ENCODE measurements around the gene ZMYND11. TPM values are rescaled to one million over a fixed set of nuclear protein-coding genes. Genes with fewer than 3 reads are reported as not detected.

Gene ZMYND11
- total RNA-seq, 1 experiment from 2014 or later = 37.5 TPM

DNA sequence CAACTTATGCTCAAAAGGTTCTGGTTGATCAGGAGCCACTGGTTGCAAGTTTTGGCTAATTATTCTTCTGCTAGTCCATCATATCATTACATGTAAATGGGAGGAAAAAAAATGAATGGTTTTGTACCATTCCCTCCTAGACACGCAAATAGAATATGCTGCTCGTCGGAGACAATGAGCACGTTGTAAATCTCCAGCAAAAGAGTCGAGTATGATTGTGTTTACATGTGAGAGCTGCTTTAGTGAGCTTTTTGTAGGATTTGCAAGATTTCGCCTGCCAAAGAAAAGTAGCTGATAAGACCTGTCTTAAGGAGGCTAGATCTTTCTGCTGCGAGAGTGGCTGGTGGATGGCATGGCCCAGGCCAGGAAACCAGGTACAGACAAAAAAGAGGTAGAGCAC lies 109.0 kb downstream of the ZMYND11 start:
- no peak for ATAC-seq
- intact Hi-C loops (cut with micrococcal nuclease; ENCODE audit: unreplicated experiment) = no loop called here
- Histone ChIP-seq H3K9me3 (ENCODE audit: control insufficient read depth, insufficient read depth, low read depth, low read length) (no peaks in the 10 kb centered on the region), H3K4me3 (ENCODE audit: low read depth in 2 of 2, low read length in 2 of 2) (no peak overlapping the region), H3K4me1 (ENCODE audit: control insufficient read depth, insufficient read depth, low read length) (no peaks in the 10 kb centered on the region), H3K36me3 (ENCODE audit: control insufficient read depth, insufficient read depth, low read length) (peaks cover 7% of the 10 kb centered on the region; the same call in 1 of the 2 replicates), H3K27me3 (ENCODE audit: control insufficient read depth, insufficient read depth, low read length) (no peaks in the 10 kb centered on the region), H3K27ac (ENCODE audit: low read length) (no peak overlapping the region)
- CTCF ChIA-PET = no interaction called here
- TF ChIP-seq, protein P1, sequence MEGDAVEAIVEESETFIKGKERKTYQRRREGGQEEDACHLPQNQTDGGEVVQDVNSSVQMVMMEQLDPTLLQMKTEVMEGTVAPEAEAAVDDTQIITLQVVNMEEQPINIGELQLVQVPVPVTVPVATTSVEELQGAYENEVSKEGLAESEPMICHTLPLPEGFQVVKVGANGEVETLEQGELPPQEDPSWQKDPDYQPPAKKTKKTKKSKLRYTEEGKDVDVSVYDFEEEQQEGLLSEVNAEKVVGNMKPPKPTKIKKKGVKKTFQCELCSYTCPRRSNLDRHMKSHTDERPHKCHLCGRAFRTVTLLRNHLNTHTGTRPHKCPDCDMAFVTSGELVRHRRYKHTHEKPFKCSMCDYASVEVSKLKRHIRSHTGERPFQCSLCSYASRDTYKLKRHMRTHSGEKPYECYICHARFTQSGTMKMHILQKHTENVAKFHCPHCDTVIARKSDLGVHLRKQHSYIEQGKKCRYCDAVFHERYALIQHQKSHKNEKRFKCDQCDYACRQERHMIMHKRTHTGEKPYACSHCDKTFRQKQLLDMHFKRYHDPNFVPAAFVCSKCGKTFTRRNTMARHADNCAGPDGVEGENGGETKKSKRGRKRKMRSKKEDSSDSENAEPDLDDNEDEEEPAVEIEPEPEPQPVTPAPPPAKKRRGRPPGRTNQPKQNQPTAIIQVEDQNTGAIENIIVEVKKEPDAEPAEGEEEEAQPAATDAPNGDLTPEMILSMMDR (IDR thresholded peaks at IDR 0.05) = no peak
- TF ChIP-seq SIN3A (IDR thresholded peaks at IDR 0.05; ENCODE audit: borderline replicate concordance, insufficient read depth, low read depth, low read length) = no peak
- TF ChIP-seq TCF7L2 (IDR thresholded peaks at IDR 0.05; ENCODE audit: low read depth, low read length) = no peak
- no peak for TF ChIP-seq POLR2AphosphoS5 (IDR thresholded peaks at IDR 0.05; ENCODE audit: low read depth, low read length)
- TF ChIP-seq, protein P2, sequence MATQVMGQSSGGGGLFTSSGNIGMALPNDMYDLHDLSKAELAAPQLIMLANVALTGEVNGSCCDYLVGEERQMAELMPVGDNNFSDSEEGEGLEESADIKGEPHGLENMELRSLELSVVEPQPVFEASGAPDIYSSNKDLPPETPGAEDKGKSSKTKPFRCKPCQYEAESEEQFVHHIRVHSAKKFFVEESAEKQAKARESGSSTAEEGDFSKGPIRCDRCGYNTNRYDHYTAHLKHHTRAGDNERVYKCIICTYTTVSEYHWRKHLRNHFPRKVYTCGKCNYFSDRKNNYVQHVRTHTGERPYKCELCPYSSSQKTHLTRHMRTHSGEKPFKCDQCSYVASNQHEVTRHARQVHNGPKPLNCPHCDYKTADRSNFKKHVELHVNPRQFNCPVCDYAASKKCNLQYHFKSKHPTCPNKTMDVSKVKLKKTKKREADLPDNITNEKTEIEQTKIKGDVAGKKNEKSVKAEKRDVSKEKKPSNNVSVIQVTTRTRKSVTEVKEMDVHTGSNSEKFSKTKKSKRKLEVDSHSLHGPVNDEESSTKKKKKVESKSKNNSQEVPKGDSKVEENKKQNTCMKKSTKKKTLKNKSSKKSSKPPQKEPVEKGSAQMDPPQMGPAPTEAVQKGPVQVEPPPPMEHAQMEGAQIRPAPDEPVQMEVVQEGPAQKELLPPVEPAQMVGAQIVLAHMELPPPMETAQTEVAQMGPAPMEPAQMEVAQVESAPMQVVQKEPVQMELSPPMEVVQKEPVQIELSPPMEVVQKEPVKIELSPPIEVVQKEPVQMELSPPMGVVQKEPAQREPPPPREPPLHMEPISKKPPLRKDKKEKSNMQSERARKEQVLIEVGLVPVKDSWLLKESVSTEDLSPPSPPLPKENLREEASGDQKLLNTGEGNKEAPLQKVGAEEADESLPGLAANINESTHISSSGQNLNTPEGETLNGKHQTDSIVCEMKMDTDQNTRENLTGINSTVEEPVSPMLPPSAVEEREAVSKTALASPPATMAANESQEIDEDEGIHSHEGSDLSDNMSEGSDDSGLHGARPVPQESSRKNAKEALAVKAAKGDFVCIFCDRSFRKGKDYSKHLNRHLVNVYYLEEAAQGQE (IDR thresholded peaks at IDR 0.05; ENCODE audit: insufficient read depth in 1 of 2, low read depth in 2 of 2, low read length in 1 of 2) = no peak
- POLR2A ChIA-PET = no interaction called here
- no TSS peak for BruUV-seq (replicated peaks)
- in situ Hi-C loops (cut with HindIII; ENCODE audit: low pct_unique_long_range_greater_than_20kb, low sequenced_read_pairs) = no loop called here
- DNase-seq (ENCODE audit: low read depth, low spot score) = no peak

DNA sequence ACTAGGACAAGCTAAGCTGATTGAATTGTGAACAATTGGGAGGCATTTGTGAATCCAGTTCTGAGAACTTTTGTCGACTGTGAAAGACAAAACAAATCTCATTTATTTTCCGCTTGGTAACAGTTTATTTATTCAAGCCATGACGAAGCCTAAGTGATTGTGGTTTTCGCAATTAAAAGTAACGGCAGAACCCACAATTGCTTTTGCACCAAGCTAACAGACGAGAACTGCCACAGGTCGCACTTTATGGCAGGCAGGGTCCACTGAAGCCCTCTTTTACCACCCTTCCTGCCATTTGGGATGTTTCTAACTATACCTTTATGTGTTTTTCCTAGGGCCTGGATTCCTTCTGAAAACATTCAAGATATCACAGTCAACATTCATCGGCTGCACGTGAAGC lies 111.2 kb downstream of the ZMYND11 start:
- in situ Hi-C loops (cut with HindIII; ENCODE audit: low pct_unique_long_range_greater_than_20kb, low sequenced_read_pairs) (no loop called here), intact Hi-C loops (cut with micrococcal nuclease; ENCODE audit: unreplicated experiment) (no loop called here)
- CTCF ChIA-PET = no interaction called here
- Histone ChIP-seq H3K9me3 (ENCODE audit: control insufficient read depth, insufficient read depth, low read depth, low read length) (no peaks in the 10 kb centered on the region), H3K36me3 (ENCODE audit: control insufficient read depth, insufficient read depth, low read length) (peaks cover 7% of the 10 kb centered on the region; the same call in 1 of the 2 replicates), H3K27ac (ENCODE audit: low read length) (no peak overlapping the region), H3K27me3 (ENCODE audit: control insufficient read depth, insufficient read depth, low read length) (no peaks in the 10 kb centered on the region), H3K4me3 (ENCODE audit: low read depth in 2 of 2, low read length in 2 of 2) (no peak overlapping the region), H3K4me1 (ENCODE audit: control insufficient read depth, insufficient read depth, low read length) (no peaks in the 10 kb centered on the region)
- TF ChIP-seq SIN3A (IDR thresholded peaks at IDR 0.05; ENCODE audit: borderline replicate concordance, insufficient read depth, low read depth, low read length) (no peak), POLR2AphosphoS5 (IDR thresholded peaks at IDR 0.05; ENCODE audit: low read depth, low read length) (no peak), TCF7L2 (IDR thresholded peaks at IDR 0.05; ENCODE audit: low read depth, low read length) (no peak)
- TF ChIP-seq, protein P1 (IDR thresholded peaks at IDR 0.05) = no peak
- TF ChIP-seq, protein P2 (IDR thresholded peaks at IDR 0.05; ENCODE audit: insufficient read depth in 1 of 2, low read depth in 2 of 2, low read length in 1 of 2) = no peak
- no peak for DNase-seq (ENCODE audit: low read depth, low spot score)
- BruUV-seq (replicated peaks) = no TSS peak
- POLR2A ChIA-PET = no interaction called here
- ATAC-seq = no peak

All from Panc1 (cell line).